GM12878 (cell line): ENCODE measurements around the gene CAST. TPM values are rescaled to one million over a fixed set of nuclear protein-coding genes. Genes with fewer than 3 reads are reported as not detected.
A peak's percentile ranks its signal among the peaks of the same experiment; 100 is the strongest.

ENCODE experiments used
- ATAC-seq: fragments of 200-7000 bp; cut with Tn5 transposase; 3 replicates; pipeline ENCODE4 v1.9.1; 2020; ENCODE audit warnings: mild to moderate bottlenecking, moderate library complexity
- BruUV-seq: library from RNA; stranded (reverse); fragments of 400-500 nt; replicated peaks from 2 replicates; lab custom pipeline; 2021; lab: Mats Ljungman, UMichigan
- CTCF ChIA-PET: fragments of 300-600 bp; sonication (Branson Sonifier 250); formaldehyde crosslinking; extraction: SDS; loops from one replicate; lab custom pipeline; 2021; ENCODE audit warnings: inconsistent platforms; lab: Yijun Ruan, JAX
- POLR2A ChIA-PET: fragments of 350-600 bp; formaldehyde crosslinking; extraction: SDS; loops from one replicate; lab custom pipeline; 2021; ENCODE audit warnings: inconsistent platforms; lab: Charles Lee
- RAD21 ChIA-PET: fragments of 300-600 bp; sonication (Branson Sonifier 250); formaldehyde crosslinking; loops from one replicate; lab custom pipeline; 2023; ENCODE audit warnings: antibody characterized with exemption; ENCODE audit not compliant: unreplicated experiment; lab: Charles Lee
- SMC1A ChIA-PET: fragments of 300-600 bp; sonication (Branson Sonifier 250); formaldehyde crosslinking; loops from one replicate; lab custom pipeline; 2023; ENCODE audit not compliant: unreplicated experiment, uncharacterized antibody; lab: Charles Lee
- DNase-seq: peaks from one replicate; pipeline ENCODE4 v3.0.0-alpha.2; 2011; ENCODE audit warnings: low read depth, low spot score
- FAIRE-seq: peaks from 3 replicates; lab custom pipeline; 2011; peaks lifted over from hg19 to GRCh38; lab: Jason Lieb, UNC
- H2AFZ ChIP-seq: 2 replicates; pipeline ENCODE4 v1.6.0; 2011; ENCODE audit warnings: low read depth, low read length, control low read depth; ENCODE audit not compliant: control insufficient read depth
- H3K27ac ChIP-seq: 2 replicates; pipeline ENCODE4 v1.5.1; 2011; ENCODE audit warnings: control low read depth; ENCODE audit not compliant: control insufficient read depth, insufficient read depth
- H3K27me3 ChIP-seq, 2 experiments: replicated peaks in 1 of 2; 2 replicates each; pipeline versions ENCODE4 v1.6.0 to v1.6.1; 2011; ENCODE audit warnings: low read length in 1 of 2; ENCODE audit not compliant: control insufficient read depth in 2 of 2, insufficient read depth in 2 of 2
- H3K36me3 ChIP-seq, 2 experiments: 2 replicates each; pipeline ENCODE4 v1.5.1; 2011; ENCODE audit warnings: low read length in 1 of 2; ENCODE audit not compliant: control insufficient read depth in 2 of 2, insufficient read depth in 2 of 2
- H3K4me1 ChIP-seq: 2 replicates; pipeline ENCODE4 v1.6.1; 2011; ENCODE audit warnings: mild to moderate bottlenecking, low read length, moderate library complexity, mixed read lengths; ENCODE audit not compliant: control insufficient read depth, insufficient read depth
- H3K4me2 ChIP-seq: 2 replicates; pipeline ENCODE4 v1.6.0; 2011; ENCODE audit warnings: control low read depth; ENCODE audit not compliant: control insufficient read depth, insufficient read depth
- H3K4me3 ChIP-seq: fragments of 200-600 bp; sonication (generic); 2 replicates; pipeline ENCODE4 v1.5.1; 2016
- H3K79me2 ChIP-seq: 2 replicates; pipeline ENCODE4 v1.6.0; 2011; ENCODE audit warnings: low read length; ENCODE audit not compliant: control insufficient read depth, insufficient read depth
- H3K9ac ChIP-seq: 2 replicates; pipeline ENCODE4 v1.8.0; 2011; ENCODE audit warnings: low read length, control low read depth, mixed read lengths; ENCODE audit not compliant: control insufficient read depth, insufficient read depth
- H3K9me3 ChIP-seq: replicated peaks from 3 replicates; pipeline ENCODE4 v1.5.1; 2011; ENCODE audit warnings: mild to moderate bottlenecking, low read length; ENCODE audit not compliant: control insufficient read depth, insufficient read depth
- H4K20me1 ChIP-seq: 2 replicates; pipeline ENCODE4 v1.6.0; 2011; ENCODE audit not compliant: control insufficient read depth, insufficient read depth
- BHLHE40 ChIP-seq, 2 experiments: fragments of 450-650 bp in 1 of 2; IDR thresholded peaks; 2 replicates each; pipeline ENCODE4 v1.6.1; 2011 to 2017; ENCODE audit warnings: low read depth in 2 of 2, borderline replicate concordance in 1 of 2, improper control_type of control experiment in 1 of 2, low read length in 1 of 2, mild to moderate bottlenecking in 1 of 2
- CHD1 ChIP-seq: IDR thresholded peaks from 2 replicates; pipeline ENCODE4 v1.6.1; 2012; ENCODE audit warnings: low read depth, low read length, improper control_type of control experiment
- MEF2B ChIP-seq: fragments of 450-650 bp; IDR thresholded peaks from 2 replicates; pipeline ENCODE4 v1.6.1; 2018; ENCODE audit warnings: mild to moderate bottlenecking, moderate library complexity; ENCODE audit not compliant: partially characterized antibody, poor library complexity, severe bottlenecking
- NFIC ChIP-seq: IDR thresholded peaks from 2 replicates; pipeline ENCODE4 v1.6.1; 2012; ENCODE audit warnings: low read depth, mild to moderate bottlenecking, inconsistent platforms, low read length, moderate library complexity
- NR2C2 ChIP-seq: IDR thresholded peaks from 2 replicates; pipeline ENCODE4 v1.6.1; 2011; ENCODE audit warnings: borderline replicate concordance, low read depth; ENCODE audit not compliant: control insufficient read depth, insufficient read length
- PBX3 ChIP-seq: IDR thresholded peaks from 2 replicates; pipeline ENCODE4 v1.6.1; 2011; ENCODE audit warnings: mild to moderate bottlenecking, low read depth, low read length, moderate library complexity; ENCODE audit not compliant: insufficient replicate concordance
- RFX5 ChIP-seq: IDR thresholded peaks from 2 replicates; pipeline ENCODE4 v1.6.1; 2011; ENCODE audit warnings: low read depth, low read length, improper control_type of control experiment
- SIN3A ChIP-seq: IDR thresholded peaks from 2 replicates; pipeline ENCODE4 v1.6.1; 2012; ENCODE audit warnings: low read depth, low read length, improper control_type of control experiment
- ZZZ3 ChIP-seq: IDR thresholded peaks from 2 replicates; pipeline ENCODE4 v1.6.1; 2011; ENCODE audit warnings: low read depth; ENCODE audit not compliant: control insufficient read depth, insufficient read length
- WGBS: methylation state at CpG from one replicate; pipeline ENCODE4 v1.1.6; 2016; ENCODE audit warnings: low lambda C conversion rate; ENCODE audit not compliant: insufficient replicate concordance, insufficient coverage; ENCODE audit errors: missing lambda C conversion rate; 5-methylcytosine and 5-hydroxymethylcytosine counted together
- in situ Hi-C: fragments of 300-500 bp; cut with MboI; formaldehyde crosslinking; loops from 9 replicates; pipeline ENCODE4 v1.14.3; 2018; ENCODE audit warnings: mixed read lengths
- intact Hi-C: fragments of 100-400 bp; cut with micrococcal nuclease; formaldehyde crosslinking; loops from one replicate; pipeline ENCODE4 v1.14.2; 2022; ENCODE audit not compliant: unreplicated experiment
- polyA plus RNA-seq, 11 experiments: library from polyadenylated mRNA; depleted of rRNA in 4 of 11; unstranded in 6 of 11; stranded (reverse) in 5 of 11; fragments of >200 nt; fragmentation: Nextera tagmentation in 4 of 11; fragmentation: Illumina TruSeq in 1 of 11; extraction: Ambion mirVana in 4 of 11; extraction: Trizol in 1 of 11; gene quantifications; 1 replicate in 1 of 11; 2 replicates in 10 of 11; pipeline versions ENCODE4 v1.2.1 to v1.2.3, GENCODE V29; 2011 to 2016; ENCODE audit warnings: inconsistent platforms in 2 of 11, missing spikeins in 2 of 11, low read depth in 1 of 11
- total RNA-seq, 4 experiments: library from RNA; depleted of rRNA in 3 of 4; stranded (reverse); fragments of >200 nt in 3 of 4; fragmentation: Illumina TruSeq in 1 of 4; extraction: Trizol in 1 of 4; gene quantifications; 2 replicates each; pipeline versions ENCODE4 v1.2.1 to v1.2.3, GENCODE V29; 2013 to 2021
- TF ChIP-seq, protein P1 (sequence below): fragments of 450-650 bp; IDR thresholded peaks from 2 replicates; pipeline ENCODE4 v1.6.1; 2016; ENCODE audit warnings: mild to moderate bottlenecking
- TF ChIP-seq, protein P2 (sequence below): fragments of 450-650 bp; conservative IDR thresholded peaks from 2 replicates; pipeline ENCODE4 v1.6.1; 2017; ENCODE audit warnings: mild to moderate bottlenecking, moderate library complexity

Gene CAST
- total and polyA plus RNA-seq, 10 of the 15 experiments (the other 5 are each of a cell fraction or from before 2014, with no cell fraction given), result 31.7 to 140 (median 68.5) TPM

DNA sequence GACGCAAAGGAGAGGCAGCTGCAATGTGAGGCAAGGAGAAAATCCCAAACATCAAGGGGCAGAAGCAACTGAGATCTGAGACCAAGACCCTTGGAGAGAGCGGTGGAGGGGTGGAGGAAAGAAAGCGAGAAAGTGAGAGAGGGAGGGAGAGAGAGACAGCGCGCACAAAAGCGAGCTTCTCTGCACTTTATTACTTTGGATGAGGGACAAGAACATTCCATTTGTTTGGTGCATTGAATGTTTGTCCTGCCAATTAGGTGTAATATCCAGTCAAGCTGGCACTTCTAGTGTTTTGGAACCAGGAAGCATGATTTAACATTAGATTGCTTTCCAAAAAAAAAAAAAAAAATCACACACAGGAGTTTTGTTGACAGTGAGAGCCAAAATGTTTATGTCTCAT lies 1.4 kb downstream of the CAST start:
- SMC1A ChIA-PET, result interaction anchor here (0.5 to 2.1 kb wide), 5 partner anchors 10 to 387 kb away, joined by 3 to 6 read pairs (median 3); no protein-coding TSS in a partner anchor
- ATAC-seq (no peak), FAIRE-seq (no peak), DNase-seq (no peak)
- in situ Hi-C loops (no loop called here), intact Hi-C loops (no loop called here)
- Histone ChIP-seq H3K27ac (no peak overlapping the region), H3K4me2 (peak overlapping the region; percentile 81), H4K20me1 (no peaks in the 10 kb centered on the region), H3K36me3 (no peaks in the 10 kb centered on the region), H3K27me3 (no peaks in the 10 kb centered on the region; a peak in 1 of 4 replicates), H3K9ac (no peak overlapping the region), H3K4me1 (peaks cover 6% of the 10 kb centered on the region), H3K79me2 (peaks cover 14% of the 10 kb centered on the region), H2AFZ (no peak overlapping the region), H3K9me3 (no peaks in the 10 kb centered on the region), H3K4me3 (peak overlapping the region; percentile 75)
- BruUV-seq, result TSS peak; percentile 46
- POLR2A ChIA-PET, result interaction anchor here (0.7 kb wide), 1 partner anchor 40 kb away, joined by 5 read pairs; no protein-coding TSS in a partner anchor
- RAD21 ChIA-PET, result interaction anchor here (0.7 to 2.5 kb wide), 3 partner anchors 39 to 1140 kb away, joined by 3 to 14 read pairs (median 11); no protein-coding TSS in a partner anchor
- CTCF ChIA-PET, result interaction anchor here (0.7 to 1.1 kb wide), 2 partner anchors 29 to 41 kb away, joined by 4 to 7 read pairs; no protein-coding TSS in a partner anchor
- TF ChIP-seq, protein P1, sequence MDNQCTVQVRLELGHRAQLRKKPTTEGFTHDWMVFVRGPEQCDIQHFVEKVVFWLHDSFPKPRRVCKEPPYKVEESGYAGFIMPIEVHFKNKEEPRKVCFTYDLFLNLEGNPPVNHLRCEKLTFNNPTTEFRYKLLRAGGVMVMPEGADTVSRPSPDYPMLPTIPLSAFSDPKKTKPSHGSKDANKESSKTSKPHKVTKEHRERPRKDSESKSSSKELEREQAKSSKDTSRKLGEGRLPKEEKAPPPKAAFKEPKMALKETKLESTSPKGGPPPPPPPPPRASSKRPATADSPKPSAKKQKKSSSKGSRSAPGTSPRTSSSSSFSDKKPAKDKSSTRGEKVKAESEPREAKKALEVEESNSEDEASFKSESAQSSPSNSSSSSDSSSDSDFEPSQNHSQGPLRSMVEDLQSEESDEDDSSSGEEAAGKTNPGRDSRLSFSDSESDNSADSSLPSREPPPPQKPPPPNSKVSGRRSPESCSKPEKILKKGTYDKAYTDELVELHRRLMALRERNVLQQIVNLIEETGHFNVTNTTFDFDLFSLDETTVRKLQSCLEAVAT, result peak; percentile 87; the same call in 1 of the 2 replicates
- TF ChIP-seq ZZZ3, result no peak
- 87% methylated on average over 6 of the region's 6 CpGs for WGBS

DNA sequence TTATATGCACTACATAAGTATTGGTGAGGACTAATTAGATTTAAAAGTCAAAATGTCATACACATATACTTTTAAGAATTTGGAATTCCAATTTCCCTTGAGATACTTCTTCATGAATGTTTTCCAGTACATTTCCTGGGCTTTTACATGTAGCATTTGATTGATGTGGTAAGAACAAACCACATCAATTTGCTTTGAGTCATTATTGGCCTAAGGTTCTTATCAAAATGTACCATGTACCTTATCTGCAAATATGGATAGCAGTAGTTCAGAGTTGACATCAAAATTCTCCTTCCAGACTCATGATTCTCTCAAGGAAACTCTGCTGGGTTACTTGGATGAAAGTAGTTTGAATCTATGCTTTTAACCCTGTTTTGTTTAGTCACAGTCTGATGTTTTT lies 2.5 kb downstream of the CAST start:
- ChIA-PET RAD21 (no interaction called here), SMC1A (no interaction called here), CTCF (interaction anchor here (3.1 kb wide), 1 partner anchor 23 kb away, joined by 18 read pairs; no protein-coding TSS in a partner anchor), POLR2A (no interaction called here)
- no peak for ATAC-seq
- Histone ChIP-seq H3K27ac (no peak overlapping the region), H3K4me1 (peaks cover 6% of the 10 kb centered on the region), H3K4me2 (0 out of 2 replicates have a peak overlapping the region, but pooled peaks have one; percentile 13), H3K79me2 (peaks cover 14% of the 10 kb centered on the region), H3K9ac (no peak overlapping the region), H3K27me3 (no peaks in the 10 kb centered on the region; a peak in 1 of 4 replicates), H2AFZ (no peak overlapping the region), H3K36me3 (no peaks in the 10 kb centered on the region), H3K9me3 (no peaks in the 10 kb centered on the region), H3K4me3 (no peak overlapping the region), H4K20me1 (no peaks in the 10 kb centered on the region)
- no peak for DNase-seq
- intact Hi-C loops, result no loop called here
- FAIRE-seq, result no peak
- no TSS peak for BruUV-seq
- in situ Hi-C loops, result no loop called here
- TF ChIP-seq, protein P2, sequence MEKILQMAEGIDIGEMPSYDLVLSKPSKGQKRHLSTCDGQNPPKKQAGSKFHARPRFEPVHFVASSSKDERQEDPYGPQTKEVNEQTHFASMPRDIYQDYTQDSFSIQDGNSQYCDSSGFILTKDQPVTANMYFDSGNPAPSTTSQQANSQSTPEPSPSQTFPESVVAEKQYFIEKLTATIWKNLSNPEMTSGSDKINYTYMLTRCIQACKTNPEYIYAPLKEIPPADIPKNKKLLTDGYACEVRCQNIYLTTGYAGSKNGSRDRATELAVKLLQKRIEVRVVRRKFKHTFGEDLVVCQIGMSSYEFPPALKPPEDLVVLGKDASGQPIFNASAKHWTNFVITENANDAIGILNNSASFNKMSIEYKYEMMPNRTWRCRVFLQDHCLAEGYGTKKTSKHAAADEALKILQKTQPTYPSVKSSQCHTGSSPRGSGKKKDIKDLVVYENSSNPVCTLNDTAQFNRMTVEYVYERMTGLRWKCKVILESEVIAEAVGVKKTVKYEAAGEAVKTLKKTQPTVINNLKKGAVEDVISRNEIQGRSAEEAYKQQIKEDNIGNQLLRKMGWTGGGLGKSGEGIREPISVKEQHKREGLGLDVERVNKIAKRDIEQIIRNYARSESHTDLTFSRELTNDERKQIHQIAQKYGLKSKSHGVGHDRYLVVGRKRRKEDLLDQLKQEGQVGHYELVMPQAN, result no peak
- TF ChIP-seq RFX5, result no peak
- TF ChIP-seq SIN3A, result no peak
- TF ChIP-seq MEF2B, result no peak
- TF ChIP-seq CHD1, result no peak
- no peak for TF ChIP-seq BHLHE40 (IDR thresholded peaks at IDR 0.05; ENCODE audit: borderline replicate concordance in 1 of 2, low read depth in 2 of 2, low read length in 1 of 2)
- no peak for TF ChIP-seq NR2C2
- TF ChIP-seq PBX3, result no peak
- TF ChIP-seq NFIC, result no peak
